GM13976 (cell line): ENCODE measurements around the gene PDK1.
A peak's percentile ranks its signal among the peaks of the same experiment; 100 is the strongest.

Experiments used
- DNase-seq: peaks from one replicate; pipeline ENCODE4 v3.0.0; 2012; ENCODE audit warnings: low spot score
- in situ Hi-C: fragments of 300-500 bp; cut with MboI; formaldehyde crosslinking; loops from one replicate; pipeline ENCODE4 v1.12.0; 2022; ENCODE audit warnings: low sequenced_read_pairs, mixed read lengths, inconsistent platforms; ENCODE audit not compliant: unreplicated experiment
- TF ChIP-seq, protein P1 (sequence below): IDR thresholded peaks from 2 replicates; pipeline ENCODE4 v1.5.1; 2012; ENCODE audit warnings: borderline replicate concordance, mild to moderate bottlenecking; ENCODE audit not compliant: insufficient read depth; ENCODE audit errors: extremely low read depth, missing control alignments, control extremely low read depth

Gene PDK1

DNA sequence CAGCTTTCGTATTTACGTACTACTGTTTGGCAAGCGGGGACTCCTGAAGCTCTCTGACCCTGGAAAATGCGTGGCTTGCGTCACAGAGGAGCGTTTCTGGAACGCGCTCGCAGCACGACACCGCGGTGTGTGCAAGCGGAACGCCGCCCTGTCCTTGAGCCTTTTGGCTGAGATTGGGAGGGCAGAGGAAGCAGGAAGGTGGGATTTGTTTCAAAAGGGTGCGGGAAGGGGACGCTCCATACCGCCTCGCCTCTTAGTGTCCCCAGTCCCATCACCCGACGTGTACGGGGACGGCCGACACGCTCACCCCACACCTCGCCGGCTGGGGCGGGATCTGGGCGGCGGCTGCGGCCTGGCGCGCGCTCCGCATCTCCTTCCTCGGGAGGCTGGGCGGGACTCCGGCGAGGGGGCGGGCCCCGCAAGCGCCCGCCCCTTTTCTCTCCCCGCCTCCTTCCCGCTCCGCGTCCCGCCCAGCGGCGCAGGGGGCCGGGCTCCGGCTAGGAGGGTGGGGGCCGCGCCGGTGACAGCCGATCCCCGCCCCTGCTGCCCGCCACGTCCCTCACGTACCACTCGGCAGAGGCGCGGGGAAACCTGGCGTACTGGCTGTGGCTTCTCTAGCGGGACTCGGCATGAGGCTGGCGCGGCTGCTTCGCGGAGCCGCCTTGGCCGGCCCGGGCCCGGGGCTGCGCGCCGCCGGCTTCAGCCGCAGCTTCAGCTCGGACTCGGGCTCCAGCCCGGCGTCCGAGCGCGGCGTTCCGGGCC lies at the start of gene PDK1:
Gene PDK1, plus strand, starts transcription at position 569 of the 762 bp plus-strand sequence. Its CDS starts 61 bp downstream, at position 630.
- TF ChIP-seq, protein P1, sequence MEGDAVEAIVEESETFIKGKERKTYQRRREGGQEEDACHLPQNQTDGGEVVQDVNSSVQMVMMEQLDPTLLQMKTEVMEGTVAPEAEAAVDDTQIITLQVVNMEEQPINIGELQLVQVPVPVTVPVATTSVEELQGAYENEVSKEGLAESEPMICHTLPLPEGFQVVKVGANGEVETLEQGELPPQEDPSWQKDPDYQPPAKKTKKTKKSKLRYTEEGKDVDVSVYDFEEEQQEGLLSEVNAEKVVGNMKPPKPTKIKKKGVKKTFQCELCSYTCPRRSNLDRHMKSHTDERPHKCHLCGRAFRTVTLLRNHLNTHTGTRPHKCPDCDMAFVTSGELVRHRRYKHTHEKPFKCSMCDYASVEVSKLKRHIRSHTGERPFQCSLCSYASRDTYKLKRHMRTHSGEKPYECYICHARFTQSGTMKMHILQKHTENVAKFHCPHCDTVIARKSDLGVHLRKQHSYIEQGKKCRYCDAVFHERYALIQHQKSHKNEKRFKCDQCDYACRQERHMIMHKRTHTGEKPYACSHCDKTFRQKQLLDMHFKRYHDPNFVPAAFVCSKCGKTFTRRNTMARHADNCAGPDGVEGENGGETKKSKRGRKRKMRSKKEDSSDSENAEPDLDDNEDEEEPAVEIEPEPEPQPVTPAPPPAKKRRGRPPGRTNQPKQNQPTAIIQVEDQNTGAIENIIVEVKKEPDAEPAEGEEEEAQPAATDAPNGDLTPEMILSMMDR, result no peak
- peak; percentile 98 for DNase-seq
- in situ Hi-C loops, result no loop called here

DNA sequence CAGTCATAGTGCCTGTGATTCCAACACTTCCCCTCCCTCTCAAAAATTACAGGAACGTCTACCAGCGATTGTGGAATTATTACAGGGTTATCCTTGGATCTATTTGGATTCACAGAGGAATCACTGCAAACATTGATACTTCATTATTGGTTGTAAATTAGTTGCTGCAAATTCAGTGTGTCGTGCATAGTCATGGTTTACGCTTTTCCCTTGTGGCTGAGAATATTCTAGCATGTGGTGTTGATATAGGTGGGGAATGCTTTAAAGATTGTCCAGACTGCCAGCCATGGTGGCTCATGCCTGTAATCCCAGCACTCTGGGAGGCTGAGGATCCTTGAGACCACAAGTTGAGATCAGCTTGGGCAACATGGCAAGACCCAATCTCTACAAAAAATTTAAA lies 48.7 kb upstream of the PDK1 start:
- no peak for DNase-seq
- TF ChIP-seq, protein P1, result no peak
- in situ Hi-C loops, result no loop called here

DNA sequence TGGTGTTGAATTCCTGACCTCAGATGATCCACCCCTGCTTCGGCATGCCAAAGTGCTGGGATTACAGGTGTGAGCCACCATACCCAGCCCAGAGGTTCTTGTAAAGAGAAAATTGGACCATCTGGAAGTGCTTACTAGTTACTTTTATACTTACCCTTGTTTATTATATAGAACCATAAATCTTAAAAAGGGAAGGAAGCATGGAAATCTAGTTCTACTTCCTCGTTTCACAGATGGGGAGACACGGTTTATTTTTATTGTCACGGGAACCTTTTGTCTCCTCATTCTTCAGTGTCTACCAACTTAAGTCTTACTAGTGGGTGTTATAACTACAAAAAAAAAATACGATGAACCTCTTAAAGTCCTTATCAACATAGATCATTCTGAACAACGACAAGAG lies 45.8 kb upstream of the PDK1 start:
- TF ChIP-seq, protein P1, result no peak
- DNase-seq, result no peak
- in situ Hi-C loops, result no loop called here

DNA sequence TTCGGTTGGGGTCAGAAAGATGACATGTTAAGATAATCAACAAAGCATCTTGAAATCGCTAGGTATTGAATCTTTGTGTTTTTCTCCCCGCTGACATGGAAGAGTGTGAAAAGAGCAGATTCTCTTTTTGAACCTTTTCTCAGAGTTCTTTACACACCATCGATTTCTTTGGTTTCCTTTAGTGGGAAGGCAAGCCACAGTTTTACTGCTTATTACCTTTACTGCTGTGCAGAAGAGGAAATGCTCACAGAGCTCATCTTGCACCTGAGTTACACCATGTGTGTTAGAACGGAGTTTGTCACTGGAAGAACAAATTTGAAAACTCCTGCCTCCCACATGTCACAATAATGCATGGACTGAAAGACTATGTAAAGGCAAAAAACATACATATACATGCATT lies 45.3 kb upstream of the PDK1 start:
- no peak for DNase-seq
- TF ChIP-seq, protein P1, result no peak
- in situ Hi-C loops, result no loop called here

DNA sequence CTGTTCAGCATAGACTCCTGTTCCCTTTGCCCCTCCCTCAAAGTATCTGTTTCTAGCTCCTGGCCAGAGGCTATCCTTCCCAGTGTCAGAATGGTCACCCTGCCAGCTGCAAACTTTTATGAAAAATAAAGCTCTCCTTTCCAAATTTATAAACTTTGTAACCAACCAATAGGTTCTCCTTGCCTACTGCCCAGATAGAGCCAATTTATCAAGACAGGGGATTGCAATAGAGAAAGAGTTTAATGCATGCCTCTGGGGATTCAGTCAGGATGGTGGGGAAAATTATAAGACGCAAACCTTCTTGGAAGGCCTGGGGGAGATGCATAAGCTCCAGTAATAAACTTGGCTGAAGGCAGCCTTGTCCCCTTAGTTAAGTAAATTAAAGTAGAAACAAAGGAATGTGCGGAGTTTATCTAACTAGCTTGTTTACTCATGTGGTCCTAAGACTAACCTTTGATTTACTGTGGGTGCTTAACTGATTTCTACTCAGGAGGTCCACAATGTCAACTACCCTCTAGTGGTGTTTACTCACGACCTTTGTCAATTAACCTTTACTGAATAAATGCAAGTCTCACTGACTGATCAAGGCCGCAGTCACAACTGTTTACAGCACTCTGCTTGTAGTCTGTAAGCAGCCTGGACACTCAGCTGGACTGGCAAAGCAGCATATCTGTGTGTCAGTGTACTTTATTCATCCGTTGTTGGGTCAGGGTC lies 42.9 kb upstream of the PDK1 start:
- in situ Hi-C loops, result no loop called here
- DNase-seq, result no peak
- TF ChIP-seq, protein P1, result no peak

DNA sequence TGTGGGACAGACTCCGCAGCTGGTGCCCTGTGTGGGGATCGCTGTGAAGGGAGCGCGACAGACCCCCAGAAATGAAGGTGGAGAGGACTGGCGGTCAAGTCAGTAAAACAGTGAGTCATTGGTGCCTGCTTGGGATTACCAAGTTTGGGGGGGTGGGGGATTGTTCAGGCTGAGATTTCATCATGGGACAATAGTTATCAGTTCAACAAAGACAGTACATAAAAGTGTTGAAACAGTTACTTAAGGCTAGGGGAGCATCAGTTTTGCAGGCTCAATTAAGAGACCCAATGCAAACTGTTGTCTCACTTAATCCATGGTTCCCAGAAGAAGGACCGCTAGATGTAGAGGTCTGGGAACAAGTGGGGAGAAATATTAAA lies 42.4 kb upstream of the PDK1 start:
- TF ChIP-seq, protein P1, result no peak
- in situ Hi-C loops, result no loop called here
- no peak for DNase-seq
